Dendritic cell treated with granulocyte-macrophage colony-stimulating factor and Interleukin-4, amounts not matched to agents 40 ng/mL and 50 ng/mL, for 4 days (primary cell): ENCODE data around the gene PLXNA2.

Source experiments
- H3K27ac Mint-ChIP-seq: one replicate; pipeline ENCODE4 v1.8.0; 2022; ENCODE audit warnings: mild to moderate bottlenecking, mixed read lengths
- H3K27me3 Mint-ChIP-seq: one replicate; pipeline ENCODE4 v1.8.0; 2022; ENCODE audit warnings: mild to moderate bottlenecking, mixed read lengths
- H3K36me3 Mint-ChIP-seq: one replicate; pipeline ENCODE4 v1.8.0; 2022; ENCODE audit warnings: low read depth, mixed read lengths
- H3K4me1 Mint-ChIP-seq: one replicate; pipeline ENCODE4 v1.8.0; 2022; ENCODE audit warnings: low read depth, mixed read lengths
- H3K4me3 Mint-ChIP-seq: one replicate; pipeline ENCODE4 v1.8.0; 2022; ENCODE audit warnings: mild to moderate bottlenecking, moderate library complexity, mixed read lengths
- H3K9me3 Mint-ChIP-seq: one replicate; pipeline ENCODE4 v1.8.0; 2022; ENCODE audit warnings: mixed read lengths
- intact Hi-C: fragments of 100-400 bp; cut with micrococcal nuclease; formaldehyde crosslinking; loops from one replicate; pipeline ENCODE4 v1.15.0; 2022

Gene PLXNA2

GRCh38 chr1:208103597-208104513 is 140.3 kb downstream of the PLXNA2 start:
- peaks cover 6% of the 10 kb centered on the region for H3K27me3 Mint-ChIP-seq
- H3K4me3 Mint-ChIP-seq: no peak overlapping the region
- intact Hi-C loops: no loop called here
- no peaks in the 10 kb centered on the region for H3K4me1 Mint-ChIP-seq
- H3K9me3 Mint-ChIP-seq: no peaks in the 10 kb centered on the region
- no peak overlapping the region for H3K27ac Mint-ChIP-seq
- no peaks in the 10 kb centered on the region for H3K36me3 Mint-ChIP-seq

- H3K36me3 Mint-ChIP-seq: no peaks in the 10 kb centered on the region
- H3K27me3 Mint-ChIP-seq: peaks cover 6% of the 10 kb centered on the region
- no peaks in the 10 kb centered on the region for H3K4me1 Mint-ChIP-seq
- H3K27ac Mint-ChIP-seq: no peak overlapping the region
- intact Hi-C loops: no loop called here
- H3K9me3 Mint-ChIP-seq: no peaks in the 10 kb centered on the region
- H3K4me3 Mint-ChIP-seq: no peak overlapping the region
Measured at GRCh38 chr1:208101661-208102431, 142.3 kb downstream of the PLXNA2 start.

- Mint-ChIP-seq H3K4me1 (no peaks in the 10 kb centered on the region), H3K4me3 (no peak overlapping the region), H3K36me3 (no peaks in the 10 kb centered on the region), H3K9me3 (no peaks in the 10 kb centered on the region), H3K27me3 (peaks cover 7% of the 10 kb centered on the region), H3K27ac (no peak overlapping the region)
- intact Hi-C loops: no loop called here
Measured at GRCh38 chr1:208100906-208101305, 143.3 kb downstream of the PLXNA2 start.

- no peaks in the 10 kb centered on the region for H3K36me3 Mint-ChIP-seq
- intact Hi-C loops: no loop called here
- no peak overlapping the region for H3K4me3 Mint-ChIP-seq
- no peaks in the 10 kb centered on the region for H3K9me3 Mint-ChIP-seq
- H3K4me1 Mint-ChIP-seq: peaks cover 5% of the 10 kb centered on the region
- H3K27ac Mint-ChIP-seq: no peak overlapping the region
- H3K27me3 Mint-ChIP-seq: peaks cover 7% of the 10 kb centered on the region
Measured at GRCh38 chr1:208100106-208100505, 144.1 kb downstream of the PLXNA2 start.

- Mint-ChIP-seq H3K27me3 (peaks cover 7% of the 10 kb centered on the region), H3K9me3 (no peaks in the 10 kb centered on the region), H3K4me3 (no peak overlapping the region), H3K36me3 (no peaks in the 10 kb centered on the region), H3K27ac (no peak overlapping the region), H3K4me1 (peaks cover 7% of the 10 kb centered on the region)
- intact Hi-C loops: no loop called here
Measured at GRCh38 chr1:208098773-208099172, 145.4 kb downstream of the PLXNA2 start.

- H3K4me3 Mint-ChIP-seq: no peak overlapping the region
- no peak overlapping the region for H3K27ac Mint-ChIP-seq
- peaks cover 7% of the 10 kb centered on the region for H3K36me3 Mint-ChIP-seq
- H3K4me1 Mint-ChIP-seq: peaks cover 21% of the 10 kb centered on the region
- intact Hi-C loops: loop anchor here (1.0 to 2.0 kb wide), 3 partner anchors 58 to 151 kb away; partner anchors contain the start of gene PLXNA2
- peaks cover 1% of the 10 kb centered on the region for H3K27me3 Mint-ChIP-seq
- H3K9me3 Mint-ChIP-seq: no peaks in the 10 kb centered on the region
Measured at GRCh38 chr1:208093754-208094719, 150.1 kb downstream of the PLXNA2 start.

GRCh38 chr1:208093046-208093445 is 151.1 kb downstream of the PLXNA2 start:
- Mint-ChIP-seq H3K4me1 (peaks cover 28% of the 10 kb centered on the region), H3K4me3 (no peak overlapping the region), H3K9me3 (no peaks in the 10 kb centered on the region), H3K27ac (no peak overlapping the region), H3K36me3 (peaks cover 7% of the 10 kb centered on the region), H3K27me3 (peaks cover 1% of the 10 kb centered on the region)
- intact Hi-C loops: loop anchor here (1.0 to 2.0 kb wide), 3 partner anchors 57 to 152 kb away; partner anchors contain the start of gene PLXNA2

GRCh38 chr1:208090388-208091301 is 153.5 kb downstream of the PLXNA2 start:
- H3K4me1 Mint-ChIP-seq: peaks cover 41% of the 10 kb centered on the region
- intact Hi-C loops: no loop called here
- no peak overlapping the region for H3K4me3 Mint-ChIP-seq
- peak overlapping the region; percentile 71 for H3K27ac Mint-ChIP-seq
- H3K9me3 Mint-ChIP-seq: no peaks in the 10 kb centered on the region
- H3K27me3 Mint-ChIP-seq: peaks cover 3% of the 10 kb centered on the region
- H3K36me3 Mint-ChIP-seq: peaks cover 12% of the 10 kb centered on the region

GRCh38 chr1:208089761-208090370 is 154.3 kb downstream of the PLXNA2 start:
- Mint-ChIP-seq H3K9me3 (no peaks in the 10 kb centered on the region), H3K4me1 (peaks cover 36% of the 10 kb centered on the region), H3K27ac (peak overlapping the region; percentile 71), H3K4me3 (no peak overlapping the region), H3K27me3 (peaks cover 3% of the 10 kb centered on the region), H3K36me3 (peaks cover 13% of the 10 kb centered on the region)
- intact Hi-C loops: no loop called here

- Mint-ChIP-seq H3K27ac (peak overlapping the region; percentile 71), H3K4me1 (peaks cover 36% of the 10 kb centered on the region), H3K9me3 (no peaks in the 10 kb centered on the region), H3K36me3 (peaks cover 18% of the 10 kb centered on the region), H3K27me3 (peaks cover 3% of the 10 kb centered on the region), H3K4me3 (no peak overlapping the region)
- intact Hi-C loops: no loop called here
Measured at GRCh38 chr1:208089149-208089548, 155.0 kb downstream of the PLXNA2 start.

GRCh38 chr1:208088319-208088718 is 155.9 kb downstream of the PLXNA2 start:
- H3K27ac Mint-ChIP-seq: no peak overlapping the region
- no peaks in the 10 kb centered on the region for H3K9me3 Mint-ChIP-seq
- no peak overlapping the region for H3K4me3 Mint-ChIP-seq
- H3K27me3 Mint-ChIP-seq: peaks cover 5% of the 10 kb centered on the region
- intact Hi-C loops: no loop called here
- peaks cover 18% of the 10 kb centered on the region for H3K36me3 Mint-ChIP-seq
- peaks cover 43% of the 10 kb centered on the region for H3K4me1 Mint-ChIP-seq
